Measurements from ENCODE around the gene GNB1L.

Gene GNB1L

GRCh38 chr22:19812910-19813309 is 41.8 kb downstream of the GNB1L start:
- in situ Hi-C loops (cut with MboI; ENCODE audit: low sequenced_read_pairs), result no loop called here

- in situ Hi-C loops (cut with MboI; ENCODE audit: low sequenced_read_pairs), result no loop called here
Observed at GRCh38 chr22:19811811-19812771, 42.6 kb downstream of the GNB1L start.

DNA sequence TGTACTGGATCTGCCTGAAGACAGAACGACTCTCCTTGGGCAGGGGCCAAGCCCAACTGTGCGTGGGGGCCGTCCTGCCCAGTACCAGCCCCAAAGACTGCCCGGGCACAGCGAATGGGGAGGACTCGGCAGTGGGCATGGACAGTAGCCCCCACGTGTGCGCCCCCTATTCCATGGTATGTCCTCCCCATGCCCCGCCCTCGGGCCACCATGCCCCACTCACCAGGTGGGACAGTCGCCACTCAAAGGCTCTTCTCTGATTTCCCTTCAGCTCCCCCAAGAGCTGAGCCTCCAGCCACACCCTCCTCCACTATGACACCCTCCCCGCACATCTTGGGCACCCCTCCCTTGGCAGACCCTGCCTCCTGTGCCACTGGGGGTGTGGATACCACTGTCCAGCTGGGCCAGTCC is 43.5 kb downstream of the GNB1L start:
- in situ Hi-C loops (cut with MboI; ENCODE audit: low sequenced_read_pairs), result no loop called here

- in situ Hi-C loops (cut with MboI; ENCODE audit: low sequenced_read_pairs), result no loop called here
Observed at GRCh38 chr22:19810381-19811201, 44.1 kb downstream of the GNB1L start.

- in situ Hi-C loops (cut with MboI; ENCODE audit: low sequenced_read_pairs), result no loop called here
Observed at GRCh38 chr22:19809741-19810140, 44.9 kb downstream of the GNB1L start.

DNA sequence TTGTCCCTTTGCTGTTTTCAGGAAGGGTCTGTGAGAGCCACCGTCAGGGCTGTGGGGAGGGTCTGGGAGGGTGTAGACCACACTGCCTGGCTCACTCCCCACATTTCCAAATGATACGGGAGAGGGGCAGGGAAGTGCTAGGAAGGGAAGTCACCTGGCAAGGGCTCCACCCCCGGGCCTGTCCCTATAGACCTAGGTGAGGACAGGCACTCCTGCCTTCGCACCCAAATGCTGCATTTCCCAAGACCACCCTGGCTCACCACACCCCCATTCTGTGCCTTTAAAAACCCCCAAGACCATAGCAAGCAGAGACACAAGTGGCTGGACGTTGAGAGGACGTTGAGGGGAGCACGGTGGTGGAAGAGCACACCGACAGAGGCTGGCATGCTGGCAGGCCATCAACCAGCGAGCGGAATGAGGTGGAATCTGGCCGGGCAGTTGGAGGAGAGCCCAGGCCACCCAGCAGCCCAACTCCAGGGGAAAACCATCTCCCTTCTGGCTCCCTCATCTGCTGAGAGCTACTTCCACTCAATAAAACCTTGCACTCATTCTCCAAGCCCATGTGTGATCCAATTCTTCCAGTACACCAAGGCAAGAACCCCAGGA is 45.7 kb downstream of the GNB1L start:
- in situ Hi-C loops (cut with MboI; ENCODE audit: low sequenced_read_pairs), result no loop called here

- in situ Hi-C loops (cut with MboI; ENCODE audit: low sequenced_read_pairs), result no loop called here
Observed at GRCh38 chr22:19807914-19808872, 46.5 kb downstream of the GNB1L start.

DNA sequence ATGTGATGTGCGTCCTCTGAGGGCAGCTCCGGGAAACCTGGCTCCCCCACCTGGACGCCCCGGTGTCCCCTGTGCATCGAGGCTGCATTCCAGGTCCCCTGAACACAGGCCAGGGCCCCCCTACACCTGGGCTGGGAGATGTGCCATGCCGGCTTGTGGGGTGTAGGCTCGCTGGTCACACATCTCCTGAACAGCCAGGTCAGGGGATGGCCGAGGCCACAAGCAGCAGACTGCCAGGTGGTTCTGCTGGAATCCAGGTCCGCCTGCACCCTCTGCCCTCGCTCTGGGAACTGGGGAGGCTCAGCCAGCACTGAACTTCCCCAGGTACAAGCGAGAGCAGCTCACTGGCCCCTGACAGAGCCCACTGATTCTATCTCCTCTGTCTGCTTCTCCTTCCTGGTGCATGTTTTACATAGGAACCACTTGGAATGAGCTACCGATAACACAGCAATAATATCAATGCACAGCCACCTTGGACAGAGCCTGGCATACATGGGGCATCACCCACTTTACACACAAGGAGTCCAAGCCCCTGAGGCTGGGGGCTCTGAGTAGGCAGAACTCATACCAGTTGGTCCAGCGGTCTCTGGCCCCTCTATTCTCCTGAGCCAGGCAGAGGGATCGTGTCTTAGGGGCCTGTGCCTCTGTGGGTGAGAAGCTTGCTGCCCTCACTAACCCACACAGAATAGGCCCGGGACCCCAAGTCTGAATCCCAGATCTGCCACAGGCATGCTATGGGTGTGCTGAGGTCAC is 47.3 kb downstream of the GNB1L start:
- in situ Hi-C loops (cut with MboI; ENCODE audit: low sequenced_read_pairs), result no loop called here

- in situ Hi-C loops (cut with MboI; ENCODE audit: low sequenced_read_pairs), result no loop called here
Observed at GRCh38 chr22:19806213-19807160, 48.2 kb downstream of the GNB1L start.

DNA sequence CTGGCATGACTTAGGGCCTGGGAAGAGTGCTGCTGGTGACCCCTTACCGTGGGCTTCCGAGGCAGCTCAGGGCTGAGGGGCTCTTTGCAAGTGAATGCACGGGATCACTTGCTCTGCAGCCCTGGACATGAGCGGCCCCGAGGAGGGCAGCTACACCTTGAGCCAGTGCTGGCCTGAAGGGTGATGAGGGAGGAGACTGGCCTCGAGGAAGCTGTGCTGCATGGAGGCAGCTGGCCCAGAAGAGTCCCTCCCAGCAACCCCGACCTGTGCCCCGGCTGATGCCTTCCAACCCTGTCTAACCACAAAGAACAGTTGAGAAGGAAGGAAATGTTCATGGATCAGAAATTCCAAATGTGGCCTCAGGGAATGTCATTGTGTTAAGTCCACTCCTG is 48.9 kb downstream of the GNB1L start:
- in situ Hi-C loops (cut with MboI; ENCODE audit: low sequenced_read_pairs), result no loop called here

- in situ Hi-C loops (cut with MboI; ENCODE audit: low sequenced_read_pairs), result no loop called here
Observed at GRCh38 chr22:19803736-19804267, 50.9 kb downstream of the GNB1L start.

DNA sequence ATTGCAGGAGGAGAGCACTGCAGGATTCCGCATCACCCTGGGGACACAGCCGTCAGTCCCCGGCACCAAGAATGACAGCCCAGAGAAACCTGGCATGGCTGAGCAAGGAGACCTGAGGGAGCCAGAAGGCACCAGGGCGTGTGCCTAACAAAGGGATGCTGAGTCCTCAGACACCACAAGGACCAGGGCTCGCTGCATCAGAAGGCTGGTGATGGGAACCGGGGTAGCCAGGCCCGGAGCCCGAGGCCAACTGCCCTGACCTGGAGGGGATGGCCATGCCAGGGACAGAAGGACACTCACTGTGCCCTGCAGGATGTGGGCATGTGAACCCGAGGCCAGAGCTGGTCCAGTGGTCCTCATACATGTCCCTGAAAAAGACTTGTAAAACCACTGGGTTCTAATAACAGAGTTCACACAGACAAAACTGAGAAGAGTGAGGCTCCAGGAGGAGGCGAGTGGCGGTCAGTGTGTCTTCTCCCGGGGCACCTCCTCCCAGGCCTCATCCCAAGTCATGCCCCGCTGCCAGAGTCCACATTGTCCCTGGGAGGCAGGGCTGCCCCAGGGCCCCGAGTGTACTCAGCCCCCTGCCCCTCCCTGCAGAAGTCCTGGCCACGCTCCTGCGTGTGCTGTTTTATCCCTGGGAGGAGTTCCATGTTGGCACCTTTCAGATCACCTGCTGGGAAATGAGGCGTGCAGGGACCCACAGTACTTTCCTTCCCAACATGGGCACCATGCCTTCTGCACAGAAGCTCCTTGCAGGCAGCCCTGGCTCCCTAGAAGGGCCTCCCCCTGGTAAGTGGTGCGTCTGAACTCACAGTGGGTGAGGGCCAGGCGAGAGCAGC is 51.6 kb downstream of the GNB1L start:
- in situ Hi-C loops (cut with MboI; ENCODE audit: low sequenced_read_pairs), result no loop called here

DNA sequence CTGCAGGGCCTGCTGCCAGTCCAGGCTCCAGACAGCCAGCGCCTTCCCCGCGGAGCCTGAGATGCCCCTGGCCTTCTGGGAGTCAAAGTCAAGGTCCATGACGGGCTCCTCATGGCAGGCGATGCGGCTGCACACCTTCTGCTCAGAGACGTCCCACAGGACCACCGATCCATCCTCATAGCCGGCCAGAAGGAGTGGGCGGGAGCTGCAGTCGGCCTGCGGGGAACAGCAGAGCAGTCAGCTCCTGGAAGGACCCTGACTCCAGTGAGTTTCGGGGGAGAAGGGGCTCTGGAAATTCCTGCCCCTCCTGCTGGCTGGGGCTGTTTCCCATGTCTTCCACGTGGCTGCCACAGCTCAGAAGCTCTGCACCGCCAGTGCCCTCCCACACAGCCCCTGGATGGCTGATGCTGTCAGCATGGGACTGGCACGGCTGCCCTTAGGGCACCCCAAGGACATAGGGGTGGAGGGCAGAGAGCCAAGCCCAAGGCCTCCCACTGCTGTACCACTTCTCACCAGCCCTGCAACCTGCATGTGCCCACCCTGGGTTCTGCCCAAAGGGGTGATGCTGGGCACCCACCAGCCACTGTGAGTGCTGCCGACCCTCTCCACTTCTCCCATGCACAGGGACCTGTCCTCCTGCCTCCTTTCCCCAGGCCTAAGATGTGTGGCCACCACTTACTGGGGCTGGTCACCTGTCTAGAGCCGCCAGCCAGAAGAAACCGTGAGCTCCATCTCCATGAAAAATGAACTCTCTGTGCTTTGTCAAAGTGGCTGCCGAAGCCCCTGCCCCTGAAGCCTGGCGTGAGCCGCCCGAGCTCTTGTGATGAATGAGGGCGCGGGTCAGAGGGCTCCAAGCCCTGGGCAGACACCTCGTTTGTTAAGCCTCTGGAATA is 52.4 kb downstream of the GNB1L start:
- in situ Hi-C loops (cut with MboI; ENCODE audit: low sequenced_read_pairs), result no loop called here

GRCh38 chr22:19801340-19802000 is 53.2 kb downstream of the GNB1L start:
- in situ Hi-C loops (cut with MboI; ENCODE audit: low sequenced_read_pairs), result no loop called here

- in situ Hi-C loops (cut with MboI; ENCODE audit: low sequenced_read_pairs), result no loop called here
Observed at GRCh38 chr22:19800761-19801244, 53.9 kb downstream of the GNB1L start.

GRCh38 chr22:19800306-19800705 is 54.4 kb downstream of the GNB1L start:
- in situ Hi-C loops (cut with MboI; ENCODE audit: low sequenced_read_pairs), result no loop called here

All from HL-60/S4 treated with phorbol 12-myristate 13-acetate at 8.2 ng/mL for 4 days and 3 days (cell line).